ENCODE results near the gene CCNT1. TPM values are rescaled to one million over a fixed set of nuclear protein-coding genes. Genes with fewer than 3 reads are reported as not detected.
A peak's percentile ranks its signal among the peaks of the same experiment; 100 is the strongest.

Gene CCNT1
- total and polyA plus RNA-seq, 2 of the 13 experiments (the other 11 are each of a cell fraction or from before 2014, with no cell fraction given) = 18.0 to 28.2 TPM

DNA sequence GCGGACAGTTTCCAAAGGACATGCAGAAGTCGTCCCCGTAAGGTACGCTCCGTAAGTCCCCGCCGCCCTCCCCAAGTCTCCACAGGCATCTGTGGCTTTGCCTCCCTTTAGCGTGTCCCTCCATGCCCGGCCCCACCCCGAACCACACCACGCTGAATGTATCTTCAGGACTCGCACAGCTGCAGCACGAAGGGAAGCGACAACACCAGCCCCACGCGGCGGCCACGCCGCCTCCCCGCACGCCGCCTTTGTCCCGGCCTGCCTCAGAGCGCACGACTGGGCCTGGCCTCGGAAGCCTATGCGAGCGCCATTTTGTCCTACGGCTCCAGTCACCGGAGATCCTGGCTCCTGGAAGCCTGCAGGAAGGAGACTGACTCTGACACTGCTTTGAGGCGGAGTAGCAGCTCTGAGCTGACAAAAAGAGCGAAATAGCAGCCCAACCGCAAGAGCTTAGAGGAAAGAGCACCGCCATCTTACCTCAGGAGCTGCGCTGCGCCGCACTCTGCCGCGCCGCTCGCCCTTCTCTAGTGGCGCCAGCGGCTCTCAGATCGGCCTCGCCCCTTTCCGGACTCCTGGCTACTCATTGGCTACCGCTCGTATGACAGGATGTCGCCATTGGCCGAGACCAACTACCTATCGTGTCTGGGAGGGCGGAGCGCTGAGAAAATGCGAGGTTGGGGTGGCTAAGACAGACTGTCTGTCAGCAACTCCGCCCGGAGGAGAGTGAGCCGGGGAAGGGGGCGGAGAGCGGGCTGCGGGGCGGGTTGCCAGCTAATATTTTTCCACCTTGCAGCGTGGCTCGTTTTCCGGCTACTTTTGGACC is 34.6 kb downstream of the CCNT1 start, which contains the start of gene KANSL2 (continued):
- TF ChIP-seq ZSCAN20 (CRISPR knock-in tag; IDR thresholded peaks at IDR 0.05; ENCODE audit: borderline replicate concordance) (peak; percentile 23; the same call in 1 of the 2 replicates), MLLT10 (CRISPR knock-in tag; IDR thresholded peaks at IDR 0.05) (no peak), ZNF256 (CRISPR knock-in tag; conservative IDR thresholded peaks at IDR 0.05) (peak; percentile 44; the same call in 1 of the 2 replicates), TOPORS (CRISPR knock-in tag; IDR thresholded peaks at IDR 0.05) (peak; percentile 91), PTBP1 (IDR thresholded peaks at IDR 0.05; ENCODE audit: low read depth, low read length, poor library complexity, severe bottlenecking) (no peak), ZNF317 (CRISPR knock-in tag; IDR thresholded peaks at IDR 0.05) (no peak; the same call in 1 of the 2 replicates), ZNF782 (CRISPR knock-in tag; IDR thresholded peaks at IDR 0.05; ENCODE audit: borderline replicate concordance) (peak; percentile 97), SP1 (IDR thresholded peaks at IDR 0.05) (no peak), SP1 (CRISPR knock-in tag; IDR thresholded peaks at IDR 0.05) (peak; percentile 90; the same call in 1 of the 2 replicates), ZNF10 (CRISPR knock-in tag; IDR thresholded peaks at IDR 0.05; ENCODE audit: borderline replicate concordance, low read depth) (no peak), ZNF644 (CRISPR knock-in tag; IDR thresholded peaks at IDR 0.05; ENCODE audit: low read depth) (peak; percentile 67; the same call in 1 of the 2 replicates), ZNF773 (CRISPR knock-in tag; IDR thresholded peaks at IDR 0.05; ENCODE audit: borderline replicate concordance) (no peak), IRX3 (CRISPR knock-in tag; IDR thresholded peaks at IDR 0.05; ENCODE audit: borderline replicate concordance, low read depth) (peak; percentile 71; the same call in 1 of the 2 replicates), ZSCAN29 (CRISPR knock-in tag; conservative IDR thresholded peaks at IDR 0.05) (0 out of 2 replicates have a peak, but pooled peaks have one; percentile 90), RORA (CRISPR knock-in tag; IDR thresholded peaks at IDR 0.05) (no peak), ZFY (CRISPR knock-in tag; IDR thresholded peaks at IDR 0.05) (peak; percentile 98), HOXD1 (CRISPR knock-in tag; IDR thresholded peaks at IDR 0.05) (peak; percentile 40; the same call in 1 of the 2 replicates), SCMH1 (CRISPR knock-in tag; IDR thresholded peaks at IDR 0.05; ENCODE audit: borderline replicate concordance) (no peak), NR1H2 (CRISPR knock-in tag; IDR thresholded peaks at IDR 0.05; ENCODE audit: borderline replicate concordance, low read depth) (no peak), TBL1XR1 (IDR thresholded peaks at IDR 0.05; ENCODE audit: borderline replicate concordance, low read length, partially characterized antibody) (no peak), RCOR2 (CRISPR knock-in tag; IDR thresholded peaks at IDR 0.05) (no peak), ZNF577 (CRISPR knock-in tag; IDR thresholded peaks at IDR 0.05; ENCODE audit: borderline replicate concordance, low read depth) (no peak)
- TF ChIP-seq, protein P1, sequence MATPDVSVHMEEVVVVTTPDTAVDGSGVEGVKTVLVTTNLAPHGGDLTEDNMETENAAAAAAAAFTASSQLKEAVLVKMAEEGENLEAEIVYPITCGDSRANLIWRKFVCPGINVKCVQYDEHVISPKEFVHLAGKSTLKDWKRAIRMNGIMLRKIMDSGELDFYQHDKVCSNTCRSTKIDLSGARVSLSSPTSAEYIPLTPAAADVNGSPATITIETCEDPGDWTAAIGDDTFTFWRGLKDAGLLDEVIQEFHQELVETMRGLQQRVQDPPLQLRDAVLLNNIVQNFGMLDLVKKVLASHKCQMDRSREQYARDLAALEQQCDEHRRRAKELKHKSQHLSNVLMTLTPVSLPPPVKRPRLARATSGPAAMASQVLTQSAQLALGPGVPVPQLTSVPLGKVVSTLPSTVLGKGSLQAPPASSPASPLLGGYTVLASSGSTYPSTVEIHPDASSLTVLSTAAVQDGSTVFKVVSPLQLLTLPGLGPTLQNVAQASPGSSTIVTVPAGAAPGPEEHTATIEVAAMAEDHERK (CRISPR knock-in tag; IDR thresholded peaks at IDR 0.05; ENCODE audit: low read depth) = no peak
- TF ChIP-seq, protein P2, sequence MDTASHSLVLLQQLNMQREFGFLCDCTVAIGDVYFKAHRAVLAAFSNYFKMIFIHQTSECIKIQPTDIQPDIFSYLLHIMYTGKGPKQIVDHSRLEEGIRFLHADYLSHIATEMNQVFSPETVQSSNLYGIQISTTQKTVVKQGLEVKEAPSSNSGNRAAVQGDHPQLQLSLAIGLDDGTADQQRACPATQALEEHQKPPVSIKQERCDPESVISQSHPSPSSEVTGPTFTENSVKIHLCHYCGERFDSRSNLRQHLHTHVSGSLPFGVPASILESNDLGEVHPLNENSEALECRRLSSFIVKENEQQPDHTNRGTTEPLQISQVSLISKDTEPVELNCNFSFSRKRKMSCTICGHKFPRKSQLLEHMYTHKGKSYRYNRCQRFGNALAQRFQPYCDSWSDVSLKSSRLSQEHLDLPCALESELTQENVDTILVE (CRISPR knock-in tag; IDR thresholded peaks at IDR 0.05) = peak; percentile 84
- TF ChIP-seq, protein P3, sequence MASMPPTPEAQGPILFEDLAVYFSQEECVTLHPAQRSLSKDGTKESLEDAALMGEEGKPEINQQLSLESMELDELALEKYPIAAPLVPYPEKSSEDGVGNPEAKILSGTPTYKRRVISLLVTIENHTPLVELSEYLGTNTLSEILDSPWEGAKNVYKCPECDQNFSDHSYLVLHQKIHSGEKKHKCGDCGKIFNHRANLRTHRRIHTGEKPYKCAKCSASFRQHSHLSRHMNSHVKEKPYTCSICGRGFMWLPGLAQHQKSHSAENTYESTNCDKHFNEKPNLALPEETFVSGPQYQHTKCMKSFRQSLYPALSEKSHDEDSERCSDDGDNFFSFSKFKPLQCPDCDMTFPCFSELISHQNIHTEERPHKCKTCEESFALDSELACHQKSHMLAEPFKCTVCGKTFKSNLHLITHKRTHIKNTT (CRISPR knock-in tag; IDR thresholded peaks at IDR 0.05) = no peak
- TF ChIP-seq, protein P4, sequence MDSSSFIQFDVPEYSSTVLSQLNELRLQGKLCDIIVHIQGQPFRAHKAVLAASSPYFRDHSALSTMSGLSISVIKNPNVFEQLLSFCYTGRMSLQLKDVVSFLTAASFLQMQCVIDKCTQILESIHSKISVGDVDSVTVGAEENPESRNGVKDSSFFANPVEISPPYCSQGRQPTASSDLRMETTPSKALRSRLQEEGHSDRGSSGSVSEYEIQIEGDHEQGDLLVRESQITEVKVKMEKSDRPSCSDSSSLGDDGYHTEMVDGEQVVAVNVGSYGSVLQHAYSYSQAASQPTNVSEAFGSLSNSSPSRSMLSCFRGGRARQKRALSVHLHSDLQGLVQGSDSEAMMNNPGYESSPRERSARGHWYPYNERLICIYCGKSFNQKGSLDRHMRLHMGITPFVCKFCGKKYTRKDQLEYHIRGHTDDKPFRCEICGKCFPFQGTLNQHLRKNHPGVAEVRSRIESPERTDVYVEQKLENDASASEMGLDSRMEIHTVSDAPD (CRISPR knock-in tag; IDR thresholded peaks at IDR 0.05) = no peak
